ENCODE data around the gene NCAM2.

Gene NCAM2

DNA sequence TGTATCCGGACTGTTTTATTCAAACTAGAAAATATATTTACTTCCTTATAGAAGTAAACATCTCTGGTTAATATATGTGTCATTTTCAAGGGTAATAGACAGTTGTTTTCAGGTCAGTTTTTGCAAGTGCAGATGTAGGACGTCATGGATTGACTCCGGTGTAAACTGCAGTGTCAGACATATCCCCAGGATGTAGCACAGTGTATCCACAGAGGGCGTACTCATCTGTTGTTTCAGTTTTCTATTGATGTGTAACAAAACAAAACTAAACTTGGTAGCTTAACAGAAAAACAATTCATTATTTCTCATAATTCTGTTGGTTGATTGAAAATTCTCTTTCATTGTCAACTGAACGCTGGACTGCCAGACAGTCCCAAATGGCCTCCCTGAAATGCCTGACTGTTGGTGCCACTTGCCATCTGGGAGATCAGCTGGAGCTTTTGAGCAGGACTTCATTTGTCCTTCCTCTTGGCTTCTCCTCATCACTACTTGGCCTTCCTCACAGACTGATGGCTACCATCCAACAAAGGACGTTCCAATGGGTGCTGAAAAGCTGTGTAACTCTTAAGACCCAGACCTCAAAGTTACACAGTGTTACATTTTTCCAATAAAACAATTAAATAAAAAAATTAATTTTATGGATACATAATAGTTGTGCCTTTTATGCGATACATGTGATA lies 181.6 kb downstream of the NCAM2 start:
- DNase-seq = no peak

DNA sequence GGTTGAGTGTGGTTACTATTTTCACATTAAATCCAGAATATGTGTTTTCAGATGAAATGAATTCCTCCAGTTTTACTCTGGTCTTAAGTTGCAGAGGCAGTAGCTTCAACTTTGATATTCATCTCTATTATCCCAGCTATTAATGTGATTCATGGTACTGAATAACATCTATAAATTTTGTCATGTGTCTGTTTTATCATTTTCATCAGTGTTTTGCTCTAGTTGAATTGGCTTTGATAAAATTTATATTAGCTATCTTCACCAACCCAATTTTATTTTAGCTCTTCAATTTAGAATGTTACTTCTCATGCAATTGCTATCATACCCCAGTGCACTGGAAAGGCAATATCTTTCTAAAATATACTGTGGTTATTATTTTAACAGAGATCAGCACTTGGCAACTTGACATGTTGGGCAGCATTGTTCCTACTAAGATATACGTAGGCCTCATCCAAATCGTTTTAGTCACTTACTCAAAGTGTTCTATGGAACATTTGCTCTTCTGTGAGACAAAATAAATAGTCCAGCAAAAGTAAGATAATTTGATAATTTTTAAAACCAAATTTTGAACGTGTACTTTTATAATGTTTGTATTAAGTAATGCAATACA lies 184.3 kb downstream of the NCAM2 start:
- DNase-seq = no peak

DNA sequence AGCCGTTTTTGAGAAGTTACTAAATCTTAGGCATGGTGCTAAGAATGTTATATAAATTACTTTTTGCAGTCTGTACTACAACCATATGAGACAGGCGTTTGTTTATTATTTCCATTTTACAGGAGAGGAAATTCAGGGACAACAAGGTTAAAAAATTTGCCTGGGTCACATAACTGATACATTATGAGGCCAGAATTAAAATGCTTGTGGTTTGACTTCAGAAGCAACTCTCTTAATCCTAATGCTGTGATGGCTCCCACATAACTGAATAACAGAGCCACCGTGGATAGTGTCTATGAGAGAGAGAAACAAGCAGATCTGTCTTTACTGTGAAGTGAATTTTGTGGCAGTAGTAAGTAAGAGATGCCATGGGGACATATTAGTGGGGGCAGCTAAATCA lies 184.9 kb downstream of the NCAM2 start:
- no peak for DNase-seq

DNA sequence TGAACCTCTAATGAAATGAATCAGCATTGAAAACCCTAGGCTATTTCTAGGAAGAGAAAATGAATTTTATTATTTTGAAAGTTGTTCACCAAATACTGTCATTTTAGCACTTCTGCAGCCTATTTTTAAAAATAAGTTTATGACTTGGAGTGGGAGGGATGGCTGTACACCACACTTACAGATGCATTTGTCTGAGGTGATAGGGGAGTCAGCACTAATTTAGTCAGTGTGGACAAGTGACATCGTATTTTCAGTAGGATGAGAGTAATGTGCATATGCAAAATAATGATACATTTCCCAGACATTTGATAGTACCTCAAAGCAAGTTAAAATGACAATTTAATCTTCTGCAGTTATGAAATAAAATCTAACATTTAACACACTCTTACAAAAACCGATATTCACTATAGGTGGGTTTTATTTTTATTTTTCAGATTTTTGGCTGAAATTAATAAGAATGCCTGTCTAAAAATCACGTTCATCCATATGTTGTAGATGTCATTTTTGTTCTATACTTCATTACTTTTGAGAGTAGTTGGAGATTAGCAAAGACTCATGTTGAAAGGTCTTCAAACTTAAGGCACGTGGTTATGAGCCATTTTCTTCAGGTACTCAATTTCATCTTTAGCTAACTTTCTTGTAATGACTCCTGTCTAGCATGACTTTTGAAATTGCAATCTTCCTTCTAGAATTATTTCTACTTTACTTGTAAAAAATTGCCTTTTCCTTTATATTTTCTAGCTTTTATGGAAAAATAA lies 186.7 kb downstream of the NCAM2 start:
- no peak for DNase-seq

DNA sequence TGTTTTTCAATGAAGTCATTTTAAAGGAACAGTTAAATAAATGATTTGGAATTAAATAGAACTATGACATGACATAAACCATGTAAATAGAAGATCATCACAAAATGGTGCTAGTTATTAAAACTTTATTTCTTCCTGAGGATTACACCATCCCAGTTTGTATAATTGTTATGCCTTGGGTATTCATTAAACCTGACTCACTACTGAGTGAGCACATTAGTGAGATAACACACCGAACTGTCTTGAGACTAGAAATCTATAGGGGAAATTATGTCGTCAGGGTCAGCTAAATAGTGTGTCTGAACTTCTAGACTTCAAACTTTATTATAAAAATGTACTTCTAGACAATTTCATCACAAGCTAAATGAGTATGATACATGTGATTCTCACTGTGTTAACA lies 189.4 kb downstream of the NCAM2 start:
- DNase-seq = no peak

DNA sequence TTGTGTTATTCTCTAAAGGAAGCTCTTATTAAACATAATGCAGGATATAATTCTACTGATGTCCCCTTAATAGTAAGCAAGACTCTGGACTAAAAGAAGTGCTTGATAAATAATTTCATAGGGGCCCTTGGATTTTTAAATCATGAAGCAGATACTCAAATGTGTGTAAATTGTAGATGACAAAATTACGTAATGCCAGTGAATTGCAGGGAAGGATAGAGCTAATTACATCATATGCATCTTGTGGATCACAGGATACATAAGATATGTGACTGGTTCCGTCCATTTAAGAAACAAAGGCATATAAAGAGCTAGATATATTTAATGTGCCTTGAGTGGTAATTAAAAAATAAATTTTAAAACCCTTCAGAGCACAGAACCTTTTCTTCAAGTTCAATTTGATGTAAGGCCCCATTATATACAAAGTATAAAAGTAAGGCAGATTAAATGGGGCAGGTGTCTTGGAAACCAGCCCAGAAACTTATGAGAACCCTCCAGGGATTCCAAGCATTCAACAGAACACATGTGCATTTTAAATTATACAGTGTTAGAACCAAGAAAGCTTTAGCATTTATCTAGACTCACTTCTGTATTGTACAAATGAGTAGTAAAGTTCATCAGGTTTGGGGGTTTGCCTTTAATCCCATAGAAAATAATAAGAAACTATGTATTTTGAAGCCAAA lies 190.4 kb downstream of the NCAM2 start:
- no peak for DNase-seq

DNA sequence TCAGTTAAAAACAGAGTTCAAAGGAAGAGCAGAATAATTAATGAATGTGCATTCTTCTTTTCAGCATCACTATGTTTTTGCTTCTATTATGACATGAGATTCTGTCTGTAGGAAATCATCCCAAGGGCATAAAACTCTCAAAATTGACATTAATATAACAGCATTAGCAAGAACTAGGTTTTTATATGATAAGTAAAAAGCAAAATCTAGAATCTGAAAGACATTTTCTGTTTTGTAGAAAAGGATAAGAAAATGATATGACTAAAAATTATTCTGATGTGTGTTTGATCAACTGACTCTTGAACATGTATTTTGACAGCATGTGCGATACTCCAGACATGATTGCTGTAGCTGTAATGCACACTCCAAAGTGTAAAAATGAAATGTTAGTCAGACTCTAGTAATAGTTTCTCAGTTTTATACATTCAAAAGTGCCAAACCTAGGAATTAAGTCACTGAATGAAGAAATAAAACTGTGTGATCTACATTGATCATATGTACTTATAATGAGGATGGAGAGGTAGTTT lies 197.3 kb downstream of the NCAM2 start:
- DNase-seq = no peak

DNA sequence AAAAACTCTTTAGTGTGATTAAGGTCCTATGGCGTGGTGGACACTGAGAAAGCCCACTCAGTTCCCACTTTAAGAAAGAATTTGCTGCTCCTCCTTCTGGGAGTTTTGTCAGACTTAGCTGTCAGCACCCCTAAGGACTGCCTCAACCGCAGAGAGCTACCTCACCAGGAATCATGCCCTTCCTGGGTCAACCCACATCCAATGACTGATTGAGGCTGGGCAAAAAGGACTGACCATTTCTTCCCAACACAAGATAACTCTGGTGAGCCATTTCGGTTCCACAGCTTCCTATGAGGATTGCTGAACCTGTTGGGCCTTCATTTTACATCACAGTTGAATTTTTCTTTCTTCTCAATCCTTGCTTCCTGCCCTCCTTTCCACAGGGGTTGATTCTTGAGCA lies 197.9 kb downstream of the NCAM2 start:
- no peak for DNase-seq

DNA sequence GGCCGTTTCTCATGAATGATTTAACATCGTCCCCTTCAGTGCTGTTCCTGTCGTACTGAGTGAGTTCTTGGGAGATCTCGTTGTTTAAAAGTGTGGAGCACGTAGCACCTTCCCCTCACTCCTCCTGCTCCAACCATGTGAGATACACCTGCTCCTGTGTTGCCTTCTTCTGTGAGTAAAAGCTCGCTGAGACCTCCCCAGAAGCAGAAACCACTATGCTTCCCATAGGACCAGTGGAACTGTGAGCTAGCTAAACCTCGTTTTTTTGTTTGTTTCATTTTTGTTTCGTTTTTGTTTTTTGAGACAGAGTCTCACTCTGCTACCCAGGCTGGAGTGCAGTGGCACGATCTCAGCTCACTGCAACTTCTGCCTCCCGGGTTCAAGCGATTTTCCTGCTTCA lies 198.6 kb downstream of the NCAM2 start:
- no peak for DNase-seq

DNA sequence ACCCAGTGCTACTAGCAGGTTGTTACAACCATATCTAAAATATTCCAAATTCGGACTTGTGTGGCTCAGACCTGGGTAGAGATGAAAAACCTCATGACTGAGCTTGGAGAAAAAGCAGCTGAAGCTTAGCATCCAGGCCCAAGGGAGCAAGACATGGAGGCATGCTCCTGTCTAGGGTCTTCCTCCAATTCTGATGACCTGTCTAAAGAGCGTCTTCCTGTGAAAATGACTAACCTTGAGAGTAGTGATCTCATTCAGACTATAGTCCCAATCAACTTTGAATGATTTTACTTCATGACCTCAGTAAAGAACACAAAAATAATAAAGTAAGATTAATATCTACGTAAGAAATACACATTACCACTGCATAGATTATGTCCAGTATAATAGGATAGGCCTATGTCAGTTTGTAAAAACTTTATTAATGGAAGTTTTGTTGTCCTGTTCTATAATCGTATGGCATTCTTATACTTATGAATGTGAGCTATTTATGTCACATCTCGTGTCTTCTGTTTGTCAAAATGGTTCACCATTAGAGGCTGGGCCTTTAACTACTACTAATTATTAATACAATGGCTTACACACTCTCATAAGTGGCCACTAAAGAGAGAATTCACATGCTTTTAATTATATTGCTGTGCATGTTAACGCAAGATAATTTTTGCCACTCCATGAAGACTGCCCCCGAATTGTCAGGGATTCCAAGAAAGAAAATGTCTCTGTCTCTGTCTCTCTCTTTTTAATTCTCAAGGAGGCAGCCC lies 201.3 kb downstream of the NCAM2 start:
- no peak for DNase-seq

DNA sequence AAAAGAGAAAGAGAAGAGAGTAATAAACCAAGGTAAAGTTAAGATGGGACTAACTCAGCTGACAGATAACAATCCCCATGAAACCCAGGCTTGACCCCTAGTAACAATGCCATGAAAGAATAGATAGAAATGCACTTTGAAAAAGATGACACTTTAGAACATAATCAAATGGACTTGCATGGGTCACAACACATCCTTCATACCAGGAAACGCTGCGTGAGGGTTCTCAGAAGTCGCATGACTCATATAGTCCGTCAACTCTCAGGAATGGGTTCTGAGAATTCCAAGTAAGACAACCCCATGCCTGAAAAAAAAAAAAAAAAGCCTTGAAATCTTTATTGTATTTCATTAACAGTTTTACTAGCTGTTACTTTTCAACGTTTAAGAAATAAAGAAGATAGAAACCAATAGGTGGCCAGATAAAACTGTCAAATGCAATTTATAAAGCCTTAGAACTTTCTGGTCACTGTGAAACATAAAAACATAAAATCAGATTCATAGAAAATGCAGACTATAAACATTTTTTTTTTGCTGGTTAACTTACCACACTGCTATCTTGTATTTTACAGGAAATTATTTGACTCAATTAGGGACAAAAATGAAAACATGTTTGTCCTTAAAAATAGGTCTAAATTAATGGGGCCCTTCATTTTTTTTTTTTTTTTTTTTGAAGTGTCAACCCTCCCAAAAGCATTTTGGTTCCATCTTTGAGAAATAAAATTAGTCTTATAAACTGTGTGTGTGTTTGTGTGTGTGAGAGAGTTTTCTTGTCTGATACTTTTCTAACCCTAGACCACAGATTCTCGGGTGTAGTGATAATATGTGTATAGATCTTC lies 202.1 kb downstream of the NCAM2 start:
- DNase-seq = no peak

DNA sequence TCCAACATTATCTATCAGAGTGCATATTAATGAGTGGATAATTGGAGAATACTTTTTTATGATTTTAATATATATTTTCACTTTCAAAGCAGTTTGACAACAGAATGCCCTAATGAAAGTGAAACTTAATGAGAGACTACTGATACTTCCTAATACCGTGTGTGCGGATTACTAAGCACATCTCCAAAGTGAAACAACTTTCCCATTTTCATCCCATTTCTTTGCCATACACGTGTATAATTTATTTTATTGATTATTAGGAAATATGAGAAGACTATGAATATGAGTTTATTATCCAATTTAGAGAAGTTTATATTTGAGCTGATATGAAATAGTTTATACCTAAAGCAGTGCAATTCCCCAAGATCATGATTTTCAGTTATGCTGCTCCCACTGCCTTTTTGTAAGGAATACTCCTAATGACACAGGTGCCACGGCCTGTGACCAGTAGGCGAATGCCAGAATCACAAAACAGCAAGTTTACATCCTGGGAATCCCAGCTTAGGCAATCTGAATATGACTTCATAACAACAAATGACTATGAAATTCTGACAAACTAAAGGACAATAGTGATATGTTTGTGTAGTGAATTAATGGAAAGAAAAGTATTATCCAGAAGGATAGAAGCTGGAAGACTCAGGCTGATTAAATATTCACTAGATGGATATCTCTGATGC lies 202.9 kb downstream of the NCAM2 start:
- no peak for DNase-seq

DNA sequence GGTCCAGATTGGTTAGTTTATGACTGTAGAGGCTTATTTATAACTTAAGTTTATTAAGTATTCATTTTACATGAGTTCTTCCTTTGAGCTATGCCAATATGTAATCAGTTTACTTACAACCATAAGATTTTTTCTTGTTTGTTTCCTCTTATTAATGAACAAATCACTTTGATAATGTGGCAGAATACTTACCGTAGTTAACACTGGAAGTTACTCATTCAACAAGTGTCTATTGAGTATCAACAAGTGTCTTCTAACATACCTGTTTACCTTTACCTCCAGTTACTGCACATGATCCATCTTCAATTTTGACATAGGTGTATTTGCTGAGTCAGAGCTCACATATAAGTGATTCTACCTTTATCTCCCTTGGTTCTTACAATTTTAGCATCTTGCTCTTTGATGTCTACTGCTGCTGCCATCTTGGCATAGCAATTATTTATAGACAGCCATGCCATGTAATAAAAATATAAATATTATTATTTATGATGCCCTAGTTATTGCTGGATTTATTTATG lies 205.7 kb downstream of the NCAM2 start:
- DNase-seq = no peak

DNA sequence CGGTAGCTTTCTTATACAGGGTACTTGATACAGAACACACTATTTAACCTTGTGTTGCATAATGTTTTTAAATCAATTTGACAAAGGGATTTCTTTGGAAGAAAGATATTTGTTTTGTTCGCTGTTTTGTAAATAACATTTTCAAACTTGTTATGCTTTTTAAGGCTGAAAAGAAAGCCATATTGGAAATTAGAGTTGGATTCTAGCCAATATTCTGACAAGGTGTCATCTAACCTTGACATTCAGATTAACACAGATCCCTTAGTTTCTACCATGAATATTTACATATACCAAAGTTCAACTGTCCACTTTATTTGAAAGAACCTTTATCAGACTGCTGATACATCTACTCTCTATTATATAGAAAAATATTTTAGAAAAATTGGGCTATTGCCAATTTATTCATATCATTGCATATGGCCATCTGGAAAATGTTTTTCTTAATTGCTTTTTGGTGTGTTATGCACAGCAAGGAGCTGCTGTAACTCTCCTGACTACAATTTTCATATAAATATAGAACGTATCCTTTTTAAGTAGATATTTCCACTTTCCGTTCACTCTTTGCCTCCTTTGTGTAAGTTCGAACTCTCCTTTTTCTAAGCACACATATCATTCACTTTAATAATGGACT lies 206.3 kb downstream of the NCAM2 start:
- no peak for DNase-seq

DNA sequence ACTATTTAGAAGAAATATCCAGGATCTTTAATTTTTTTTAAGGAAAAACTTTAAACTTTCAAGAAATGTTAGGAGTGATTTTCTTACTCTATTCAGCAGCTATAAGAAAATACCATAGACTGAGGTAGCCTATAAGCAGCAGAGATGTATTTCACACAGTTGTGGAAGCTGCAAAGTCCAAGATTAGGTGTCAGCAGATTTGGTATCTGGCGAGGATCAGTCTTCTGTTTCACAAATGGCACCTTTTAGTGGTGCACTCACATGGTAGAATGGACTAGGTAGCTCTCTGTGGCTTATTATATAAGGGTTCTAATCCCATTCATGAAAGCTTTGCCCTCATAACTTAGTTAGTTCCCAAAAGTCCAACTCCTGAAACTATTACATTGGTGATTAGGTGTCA lies 207.4 kb downstream of the NCAM2 start:
- DNase-seq = no peak

DNA sequence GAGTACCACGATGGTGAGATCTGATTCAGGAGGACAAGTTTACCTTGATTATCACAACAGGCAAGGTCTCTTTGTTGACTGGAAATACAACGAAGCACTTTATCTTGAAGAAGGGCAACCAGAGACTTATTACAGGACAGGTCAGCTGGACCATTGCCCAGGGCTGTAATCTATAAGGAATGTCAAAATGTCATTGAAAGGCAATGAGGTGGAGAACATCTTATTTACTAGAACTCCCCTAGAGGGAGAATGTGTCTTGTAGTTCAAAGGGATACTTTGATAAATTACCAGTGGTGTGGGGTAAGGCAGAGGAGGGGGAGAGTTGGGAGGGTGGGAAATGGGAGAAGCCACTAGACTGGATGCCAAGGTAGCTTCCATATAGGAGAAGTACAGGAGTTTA lies 212.3 kb downstream of the NCAM2 start:
- no peak for DNase-seq

DNA sequence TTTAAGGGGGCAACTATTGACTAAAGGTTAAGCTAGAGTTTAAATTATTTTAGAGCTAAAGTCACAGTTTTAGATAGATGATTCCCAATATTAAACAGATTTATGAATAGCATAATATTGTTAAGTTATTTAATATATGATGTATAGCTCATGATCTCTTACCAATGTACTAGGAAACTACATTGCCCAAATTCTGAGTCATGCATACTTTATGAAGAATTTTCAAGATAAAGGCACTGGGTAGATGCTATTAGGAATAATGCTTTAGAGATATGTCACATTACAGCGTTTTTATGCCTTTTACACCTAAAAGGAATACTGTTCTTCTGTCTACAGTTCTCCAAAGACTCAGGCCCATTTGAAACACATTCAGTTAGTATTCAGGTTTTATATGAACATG lies 215.1 kb downstream of the NCAM2 start:
- no peak for DNase-seq

DNA sequence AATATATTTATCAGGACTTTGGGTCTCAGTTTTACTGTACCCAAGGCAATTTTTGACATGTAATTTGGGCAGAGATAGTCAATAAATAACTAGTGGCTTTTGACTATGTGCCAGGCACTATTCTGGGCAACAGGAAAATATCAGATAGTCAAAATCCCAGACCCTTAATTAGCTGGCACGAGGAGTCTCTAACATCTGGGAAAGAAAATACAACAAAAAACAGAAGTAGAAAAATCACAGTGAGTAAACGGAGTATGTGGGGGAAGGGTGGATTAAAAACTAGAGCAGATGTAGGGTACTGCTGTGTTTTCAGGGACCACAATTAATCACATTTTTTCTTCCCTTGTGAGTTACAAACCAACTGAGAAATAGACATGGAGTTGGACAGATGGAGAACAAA lies 217.8 kb downstream of the NCAM2 start:
- no peak for DNase-seq

DNA sequence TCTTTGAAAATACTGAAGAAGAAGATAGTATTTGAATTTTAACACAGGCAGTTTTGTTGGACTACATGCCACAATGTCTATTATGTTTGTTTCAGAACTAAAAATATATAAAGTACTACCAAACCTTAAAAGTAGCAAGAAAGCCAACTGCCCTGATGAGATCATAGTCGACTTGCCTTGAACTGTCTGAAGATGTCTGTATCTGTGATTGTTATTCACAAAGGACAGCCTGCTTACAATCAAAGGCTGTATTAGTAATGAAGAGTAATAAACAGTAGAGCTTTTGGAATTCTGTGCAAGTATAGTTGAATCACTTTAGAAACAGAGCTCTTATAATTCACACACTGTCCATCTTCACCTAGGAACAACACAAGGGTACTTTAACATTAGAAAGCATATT lies 228.3 kb downstream of the NCAM2 start:
- no peak for DNase-seq

DNA sequence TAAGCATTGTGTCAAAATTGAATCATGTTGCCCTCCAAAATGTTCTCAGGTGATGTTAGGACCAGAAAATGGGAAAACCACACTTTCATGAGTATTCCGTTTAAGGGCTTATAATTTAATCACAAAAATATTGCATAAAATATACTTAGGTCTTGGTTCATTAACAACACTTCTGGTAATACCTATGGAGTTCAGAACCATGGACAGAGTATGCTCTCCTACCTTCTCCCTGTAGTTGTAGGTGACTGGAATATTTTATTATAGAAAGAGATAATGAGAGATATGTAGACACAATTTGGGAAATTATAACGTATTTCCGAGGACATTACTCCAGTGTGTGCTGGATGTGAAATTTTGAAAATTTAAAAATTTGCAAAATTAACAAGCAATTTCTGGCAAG lies 232.5 kb downstream of the NCAM2 start:
- no peak for DNase-seq
